C4-2B (cell line): ENCODE results near the gene RIN3.

Experiments
- ZFX ChIP-seq: fragments of 450-650 bp; IDR thresholded peaks from 2 replicates; pipeline ENCODE4 v1.6.1; 2017
- TF ChIP-seq, protein P1 (sequence below): fragments of 450-650 bp; conservative IDR thresholded peaks from 2 replicates; pipeline ENCODE4 v1.5.1; 2017; ENCODE audit warnings: mild to moderate bottlenecking

DNA sequence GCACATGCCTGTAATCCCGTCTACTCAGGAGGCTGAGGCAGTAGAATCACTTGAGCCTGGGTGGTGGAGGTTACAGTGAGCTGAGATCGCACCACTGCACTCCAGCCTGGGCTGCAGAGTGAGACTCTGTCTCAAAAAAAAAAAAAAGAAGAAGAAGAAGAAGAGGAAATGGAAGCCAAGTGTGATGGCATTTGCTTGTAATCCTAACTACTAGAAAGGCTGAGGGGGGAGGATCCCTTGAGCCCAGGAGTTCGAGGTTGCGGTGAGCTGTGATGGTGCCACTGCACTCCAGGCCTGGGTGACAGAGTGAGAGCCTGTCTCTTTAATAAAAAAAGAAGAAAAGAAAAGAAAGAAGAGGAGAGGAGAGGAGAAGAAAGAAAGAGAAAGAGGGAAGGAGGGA is 182.8 kb downstream of the RIN3 start:
- TF ChIP-seq, protein P1, sequence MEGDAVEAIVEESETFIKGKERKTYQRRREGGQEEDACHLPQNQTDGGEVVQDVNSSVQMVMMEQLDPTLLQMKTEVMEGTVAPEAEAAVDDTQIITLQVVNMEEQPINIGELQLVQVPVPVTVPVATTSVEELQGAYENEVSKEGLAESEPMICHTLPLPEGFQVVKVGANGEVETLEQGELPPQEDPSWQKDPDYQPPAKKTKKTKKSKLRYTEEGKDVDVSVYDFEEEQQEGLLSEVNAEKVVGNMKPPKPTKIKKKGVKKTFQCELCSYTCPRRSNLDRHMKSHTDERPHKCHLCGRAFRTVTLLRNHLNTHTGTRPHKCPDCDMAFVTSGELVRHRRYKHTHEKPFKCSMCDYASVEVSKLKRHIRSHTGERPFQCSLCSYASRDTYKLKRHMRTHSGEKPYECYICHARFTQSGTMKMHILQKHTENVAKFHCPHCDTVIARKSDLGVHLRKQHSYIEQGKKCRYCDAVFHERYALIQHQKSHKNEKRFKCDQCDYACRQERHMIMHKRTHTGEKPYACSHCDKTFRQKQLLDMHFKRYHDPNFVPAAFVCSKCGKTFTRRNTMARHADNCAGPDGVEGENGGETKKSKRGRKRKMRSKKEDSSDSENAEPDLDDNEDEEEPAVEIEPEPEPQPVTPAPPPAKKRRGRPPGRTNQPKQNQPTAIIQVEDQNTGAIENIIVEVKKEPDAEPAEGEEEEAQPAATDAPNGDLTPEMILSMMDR: no peak
- no peak for TF ChIP-seq ZFX
